Sigmoid colon (tissue), 7 donors: Measurements from ENCODE around the gene ZBTB7C. TPM values are rescaled to one million over a fixed set of nuclear protein-coding genes. Genes with fewer than 3 reads are reported as not detected.

ENCODE experiments used
- DNase-seq: peaks from one replicate; pipeline ENCODE4 v3.0.0-alpha.2; 2019
- H3K27ac ChIP-seq, 4 donors: fragments of 200-600 bp; sonication (generic); one replicate each; pipeline ENCODE4 v1.5.1; 2016 to 2019; ENCODE audit warnings: mild to moderate bottlenecking in 1 of 4
- H3K27me3 ChIP-seq, 3 donors: fragments of 200-600 bp; sonication (generic); one replicate each; pipeline ENCODE4 v1.5.1; 2019; ENCODE audit warnings: mild to moderate bottlenecking in 1 of 3
- H3K36me3 ChIP-seq, 4 donors: fragments of 200-600 bp; sonication (generic); one replicate each; pipeline ENCODE4 v1.5.1; 2016 to 2019
- H3K4me1 ChIP-seq, 4 donors: fragments of 200-600 bp; sonication (generic); one replicate each; pipeline ENCODE4 v1.5.1; 2017 to 2019
- H3K4me3 ChIP-seq, 4 donors: fragments of 200-600 bp; sonication (generic); one replicate each; pipeline ENCODE4 v1.5.1; 2017 to 2019; ENCODE audit warnings: mild to moderate bottlenecking in 2 of 4, moderate library complexity in 1 of 4
- H3K9me3 ChIP-seq, 4 donors: fragments of 200-600 bp in 3 of 4; sonication (generic) in 3 of 4; one replicate each; pipeline versions ENCODE4 v1.5.1 to v1.6.1; 2013 to 2019
- EP300 ChIP-seq, 4 donors: sonication (generic); formaldehyde crosslinking; IDR thresholded peaks; one replicate each; pipeline ENCODE4 v1.6.1; 2017; ENCODE audit warnings: antibody characterized with exemption in 4 of 4
- POLR2A ChIP-seq, 2 donors: fragments of 450-650 bp; IDR thresholded peaks; one replicate each; pipeline ENCODE4 v1.6.1; 2016; ENCODE audit warnings: antibody characterized with exemption in 2 of 2, mild to moderate bottlenecking in 2 of 2, moderate library complexity in 2 of 2
- POLR2AphosphoS5 ChIP-seq, 4 donors: sonication (generic); formaldehyde crosslinking; IDR thresholded peaks; one replicate each; pipeline ENCODE4 v1.6.1; 2017; ENCODE audit warnings: antibody characterized with exemption in 4 of 4
- WGBS, 2 donors: extraction: QIAGEN DNeasy Blood & Tissue Kit; methylation state at CpG; one replicate each; pipeline ENCODE4 v1.1.7; 2013; 5-methylcytosine and 5-hydroxymethylcytosine counted together
- intact Hi-C: fragments of 100-400 bp; cut with DNase I; formaldehyde crosslinking; loops from one replicate; pipeline ENCODE4 v1.15.1; 2023
- polyA plus RNA-seq, 3 donors: library from polyadenylated mRNA; stranded (reverse); fragments of 200-250 nt; gene quantifications; one replicate each; pipeline ENCODE4 v1.2.3, GENCODE V29; 2013
- total RNA-seq, 4 donors: library from RNA; depleted of rRNA; stranded (reverse); fragments of >200 nt; gene quantifications; one replicate each; pipeline ENCODE4 v1.1.0, GENCODE V29; 2016
- TF ChIP-seq, protein P1 (sequence below), 4 experiments: fragments of 450-650 bp in 3 of 4; fragments of 200-600 bp in 1 of 4; IDR thresholded peaks; one replicate each; pipeline ENCODE4 v1.5.1; 2016 to 2019; ENCODE audit warnings: antibody characterized with exemption in 4 of 4, mild to moderate bottlenecking in 3 of 4, moderate library complexity in 2 of 4
- donor health status: healthy with polysubstance abuse.
- donor health status: Bipolar disorder and iron deficiency.
- donor health status: healthy.

ZBTB7C gene
- total and polyA plus RNA-seq, 7 donors: 0.41 to 18.6 (median 1.7) TPM

DNA sequence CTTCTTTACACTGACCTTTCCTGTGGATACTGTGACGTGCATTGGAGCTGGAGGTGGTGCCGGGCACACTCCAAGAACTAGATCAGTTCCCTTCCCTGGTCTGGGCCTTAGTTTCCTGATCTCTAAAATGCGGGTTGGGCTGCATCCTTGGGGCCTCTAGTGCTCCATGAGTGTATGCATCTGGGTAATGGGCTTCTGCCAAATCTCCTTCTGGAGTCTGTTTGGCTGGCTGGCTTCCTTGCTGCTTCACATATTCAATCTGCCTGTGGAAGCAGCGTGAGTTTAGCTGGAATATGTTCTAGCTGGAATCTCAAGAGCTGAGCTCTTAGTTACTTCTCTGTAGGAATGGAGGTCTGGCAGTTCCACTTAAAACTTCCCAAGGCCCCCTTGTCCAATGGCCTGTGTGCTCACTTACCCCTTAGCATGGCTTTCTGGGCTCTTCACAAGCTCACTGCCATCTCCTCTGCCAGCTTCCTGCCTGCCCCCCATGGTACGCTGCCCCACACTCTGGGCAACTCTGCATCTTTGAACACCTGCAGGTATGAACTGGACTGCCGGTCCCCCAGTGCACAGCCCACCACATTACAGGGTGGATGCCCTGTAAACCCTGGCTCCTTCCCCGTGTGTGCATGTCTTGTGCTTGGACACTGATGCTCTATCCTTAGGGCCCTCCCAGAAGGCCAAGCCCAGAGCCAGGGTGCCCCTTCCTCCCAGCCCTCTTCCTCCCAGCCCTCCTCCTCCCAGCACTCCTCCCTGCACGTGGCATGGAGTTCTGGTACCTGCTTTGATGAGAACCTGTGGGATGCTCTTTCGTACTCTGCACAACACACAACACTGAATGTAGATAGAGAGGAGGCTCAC lies 375.2 kb downstream of the ZBTB7C start:
- Histone ChIP-seq H3K36me3 (no peaks in the 10 kb centered on the region), H3K27me3 (no peaks in the 10 kb centered on the region), H3K4me1 (no peaks in the 10 kb centered on the region), H3K9me3 (no peaks in the 10 kb centered on the region), H3K27ac (no peak overlapping the region), H3K4me3 (no peak overlapping the region)
- DNase-seq: peak; percentile 46
- intact Hi-C loops: no loop called here
- 86 to 89% methylated on average over 9 of the region's 9 CpGs for WGBS, 2 donors
- TF ChIP-seq POLR2AphosphoS5 (IDR thresholded peaks at IDR 0.05) (no peak), POLR2A (IDR thresholded peaks at IDR 0.05) (no peak), EP300 (IDR thresholded peaks at IDR 0.05) (no peak)
- TF ChIP-seq, protein P1, sequence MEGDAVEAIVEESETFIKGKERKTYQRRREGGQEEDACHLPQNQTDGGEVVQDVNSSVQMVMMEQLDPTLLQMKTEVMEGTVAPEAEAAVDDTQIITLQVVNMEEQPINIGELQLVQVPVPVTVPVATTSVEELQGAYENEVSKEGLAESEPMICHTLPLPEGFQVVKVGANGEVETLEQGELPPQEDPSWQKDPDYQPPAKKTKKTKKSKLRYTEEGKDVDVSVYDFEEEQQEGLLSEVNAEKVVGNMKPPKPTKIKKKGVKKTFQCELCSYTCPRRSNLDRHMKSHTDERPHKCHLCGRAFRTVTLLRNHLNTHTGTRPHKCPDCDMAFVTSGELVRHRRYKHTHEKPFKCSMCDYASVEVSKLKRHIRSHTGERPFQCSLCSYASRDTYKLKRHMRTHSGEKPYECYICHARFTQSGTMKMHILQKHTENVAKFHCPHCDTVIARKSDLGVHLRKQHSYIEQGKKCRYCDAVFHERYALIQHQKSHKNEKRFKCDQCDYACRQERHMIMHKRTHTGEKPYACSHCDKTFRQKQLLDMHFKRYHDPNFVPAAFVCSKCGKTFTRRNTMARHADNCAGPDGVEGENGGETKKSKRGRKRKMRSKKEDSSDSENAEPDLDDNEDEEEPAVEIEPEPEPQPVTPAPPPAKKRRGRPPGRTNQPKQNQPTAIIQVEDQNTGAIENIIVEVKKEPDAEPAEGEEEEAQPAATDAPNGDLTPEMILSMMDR (IDR thresholded peaks at IDR 0.05): no peak

DNA sequence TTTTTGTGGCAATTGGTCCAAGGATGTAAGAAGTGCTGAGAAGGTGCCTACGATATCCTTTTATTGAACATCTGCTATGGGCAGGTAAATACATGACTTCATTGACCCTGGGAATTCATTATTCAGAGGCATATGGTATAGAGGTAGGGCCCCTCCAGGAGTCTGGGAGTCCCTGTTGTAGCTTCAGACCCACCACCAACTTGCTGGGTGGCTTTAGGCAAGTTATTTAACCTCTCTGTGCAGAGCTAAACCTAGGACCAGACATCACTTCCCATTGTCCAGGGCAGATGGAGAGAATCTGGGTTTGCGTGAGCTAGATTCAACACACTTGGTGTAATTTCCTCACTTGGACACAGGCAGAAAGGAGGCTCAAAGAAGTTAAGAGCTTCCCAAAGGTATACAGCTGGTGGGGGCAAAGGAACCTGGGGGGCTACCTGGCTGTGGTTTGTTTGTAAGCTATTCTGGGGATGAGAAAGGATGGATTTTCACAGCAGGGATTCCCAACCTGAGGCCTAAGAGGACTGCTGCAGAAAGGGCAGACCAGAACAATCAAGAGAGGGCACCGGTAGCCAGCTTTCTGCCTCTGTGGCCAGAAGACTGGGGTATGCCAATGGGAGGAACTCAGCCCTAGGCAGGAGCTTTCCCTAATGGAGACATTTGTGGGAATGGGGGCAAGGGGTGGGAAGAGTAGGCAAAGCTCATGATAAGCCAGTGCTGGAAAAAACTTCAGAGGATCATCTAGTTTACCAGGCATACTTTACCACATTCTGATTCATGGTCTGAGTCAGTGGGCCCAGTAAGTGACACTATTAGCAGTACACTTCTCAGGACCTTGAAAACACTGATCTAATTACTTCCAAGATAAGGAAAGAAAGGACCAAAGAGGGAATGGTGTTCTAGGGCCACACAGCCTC lies 376.1 kb downstream of the ZBTB7C start:
- TF ChIP-seq POLR2A (IDR thresholded peaks at IDR 0.05): no peak
- no peak for TF ChIP-seq EP300 (IDR thresholded peaks at IDR 0.05)
- TF ChIP-seq POLR2AphosphoS5 (IDR thresholded peaks at IDR 0.05): no peak
- TF ChIP-seq, protein P1 (IDR thresholded peaks at IDR 0.05): no peak
- intact Hi-C loops: no loop called here

DNA sequence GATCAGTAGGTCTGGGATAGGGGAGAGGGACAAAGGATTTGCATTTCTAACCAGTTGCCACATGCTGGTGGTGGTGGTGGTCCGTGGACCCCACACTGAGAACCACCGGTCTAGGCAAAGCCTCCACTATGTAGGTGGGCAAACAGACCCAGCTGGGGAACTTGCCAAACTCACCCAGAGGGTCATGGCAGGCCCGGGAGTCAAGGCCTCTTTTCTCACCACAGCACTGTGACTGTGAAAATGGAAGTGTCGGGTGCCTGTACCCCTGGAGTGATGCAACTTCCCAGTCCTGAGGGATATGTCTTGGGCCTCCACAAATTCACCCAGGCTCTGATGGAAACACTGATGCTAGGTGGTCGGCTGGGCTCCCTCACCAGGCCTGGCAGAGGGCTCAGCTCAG lies 377.5 kb downstream of the ZBTB7C start:
- 75 to 83% methylated on average over 5 of the region's 5 CpGs for WGBS, 2 donors
- peak; percentile 49 for DNase-seq

More for the DNA sequence above, 376.1 kb downstream of the ZBTB7C start:
- 92 to 95% methylated on average over 3 of the region's 3 CpGs for WGBS, 2 donors
- no peaks in the 10 kb centered on the region for H3K9me3 ChIP-seq
- no peak overlapping the region for H3K27ac ChIP-seq
- no peaks in the 10 kb centered on the region for H3K4me1 ChIP-seq
- peak; percentile 20 for DNase-seq
- no peaks in the 10 kb centered on the region for H3K27me3 ChIP-seq
- no peaks in the 10 kb centered on the region for H3K36me3 ChIP-seq
- no peak overlapping the region for H3K4me3 ChIP-seq

DNA sequence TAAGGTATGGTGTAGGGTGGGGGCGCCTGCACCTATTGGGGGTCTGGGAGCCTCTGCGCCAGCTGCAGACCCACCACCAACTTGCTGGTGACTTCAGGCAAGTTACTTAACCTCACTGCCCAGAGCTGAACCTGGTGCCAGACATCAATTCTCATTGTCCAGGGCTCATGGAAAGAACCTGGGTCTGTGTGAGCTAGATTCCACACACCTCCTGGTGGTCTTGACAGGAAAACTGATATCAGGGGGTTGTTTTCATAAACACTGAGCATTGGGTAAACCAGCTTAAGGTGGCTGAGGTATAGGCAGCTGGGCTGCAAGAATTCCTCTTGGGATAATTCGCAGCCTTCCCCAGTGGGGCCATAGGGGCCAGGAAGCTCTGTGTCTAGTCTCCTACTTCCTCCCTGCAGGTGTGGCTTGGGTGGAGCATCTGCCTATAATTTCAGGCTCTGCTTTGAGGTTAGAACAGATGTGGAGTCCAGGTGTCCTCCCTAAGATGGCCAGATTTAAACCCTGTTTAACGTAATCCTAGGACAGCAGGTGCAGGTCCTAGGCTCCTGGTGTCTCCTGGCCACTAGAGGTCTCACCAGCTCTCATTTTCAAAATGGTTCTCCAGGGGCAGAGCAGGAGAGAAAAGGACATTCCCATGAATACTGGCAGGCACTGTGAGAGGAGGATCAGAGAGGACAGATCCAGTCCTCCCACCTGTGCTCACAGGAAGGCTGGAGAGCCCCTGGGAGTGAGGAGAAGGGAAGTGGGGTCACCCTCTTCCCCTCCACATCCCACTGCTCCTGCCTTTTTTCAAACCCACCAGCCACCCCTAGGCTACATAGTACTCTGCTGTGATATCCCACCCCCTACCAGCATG lies 378.3 kb downstream of the ZBTB7C start:
- Histone ChIP-seq H3K4me3 (no peak overlapping the region), H3K9me3 (no peaks in the 10 kb centered on the region), H3K27me3 (no peaks in the 10 kb centered on the region), H3K4me1 (peaks cover 0 to 8% (median 0%) of the 10 kb centered on the region in 4 donors), H3K36me3 (no peaks in the 10 kb centered on the region), H3K27ac (no peak overlapping the region)
- peak; percentile 65 for DNase-seq
- intact Hi-C loops: loop anchor here (2.0 kb wide), 1 partner anchor 416 kb away; no protein-coding TSS in a partner anchor
- TF ChIP-seq, protein P1 (IDR thresholded peaks at IDR 0.05): peak in 3 of 4 experiments; percentile 66 to 68 (median 67)
- TF ChIP-seq POLR2A (IDR thresholded peaks at IDR 0.05) (no peak), EP300 (IDR thresholded peaks at IDR 0.05) (no peak), POLR2AphosphoS5 (IDR thresholded peaks at IDR 0.05) (no peak)
- WGBS, 2 donors: 65 to 75% methylated on average over 4 of the region's 4 CpGs

More for the DNA sequence above, 377.5 kb downstream of the ZBTB7C start:
- intact Hi-C loops: loop anchor here (2.0 kb wide), 1 partner anchor 415 kb away; no protein-coding TSS in a partner anchor
- Histone ChIP-seq H3K4me1 (peaks cover 0 to 8% (median 0%) of the 10 kb centered on the region in 4 donors), H3K9me3 (no peaks in the 10 kb centered on the region), H3K27me3 (no peaks in the 10 kb centered on the region), H3K36me3 (no peaks in the 10 kb centered on the region), H3K27ac (no peak overlapping the region), H3K4me3 (no peak overlapping the region)
- no peak for TF ChIP-seq POLR2A (IDR thresholded peaks at IDR 0.05)
- no peak for TF ChIP-seq POLR2AphosphoS5 (IDR thresholded peaks at IDR 0.05)
- no peak for TF ChIP-seq EP300 (IDR thresholded peaks at IDR 0.05)
